ENCODE results near the gene SEMA3D.

Gene SEMA3D

DNA sequence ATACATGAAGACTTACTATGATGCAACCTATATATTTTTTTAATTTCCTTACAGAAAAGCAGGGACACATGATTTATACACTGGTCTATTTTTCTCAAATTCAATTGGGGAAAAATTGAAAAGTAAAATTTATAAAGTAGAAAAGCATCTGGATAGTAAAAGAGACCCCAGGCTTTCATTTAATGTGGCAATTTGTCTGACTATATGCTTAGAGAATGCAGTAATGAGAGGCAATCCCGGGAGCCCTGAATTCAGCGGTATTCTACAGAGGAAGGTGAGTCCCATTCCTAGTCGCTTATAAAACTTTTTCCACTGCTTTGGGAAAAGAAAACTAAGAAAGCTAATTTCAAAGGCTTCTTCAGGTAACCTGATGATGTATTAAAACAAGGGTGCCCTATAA, 167.1 kb downstream of the SEMA3D start:
- no peak for TF ChIP-seq CTCF (IDR thresholded peaks at IDR 0.05; ENCODE audit: extremely low read depth, missing control alignments)

GRCh38 chr7:85019176-85019575, 167.7 kb downstream of the SEMA3D start:
- no peak for TF ChIP-seq CTCF (IDR thresholded peaks at IDR 0.05; ENCODE audit: extremely low read depth, missing control alignments)
- no peak for DNase-seq (ENCODE audit: low spot score)

More for the DNA sequence above, 167.1 kb downstream of the SEMA3D start:
- DNase-seq (ENCODE audit: low spot score), result no peak

GRCh38 chr7:85018498-85018897, 168.4 kb downstream of the SEMA3D start:
- no peak for TF ChIP-seq CTCF (IDR thresholded peaks at IDR 0.05; ENCODE audit: extremely low read depth, missing control alignments)
- no peak for DNase-seq (ENCODE audit: low spot score)

DNA sequence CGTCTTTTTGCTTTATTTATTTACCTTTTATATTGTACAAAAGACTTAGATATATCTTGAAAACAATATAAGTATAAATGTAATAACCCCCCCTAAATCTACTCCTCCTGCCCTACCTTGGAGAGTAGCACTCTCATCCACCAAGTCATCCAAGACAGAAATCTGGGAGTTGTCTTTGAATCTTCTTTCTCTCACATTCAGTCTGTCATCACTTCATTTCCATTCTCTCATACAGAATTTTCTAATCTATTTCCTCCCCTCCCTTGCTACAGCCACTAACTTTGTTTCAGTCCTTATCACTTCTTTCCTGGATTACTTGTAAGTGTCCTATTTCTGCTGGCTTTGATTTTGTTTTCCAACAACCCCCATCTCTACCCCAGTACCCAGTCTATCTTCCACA, 170.6 kb downstream of the SEMA3D start:
- no peak for DNase-seq (ENCODE audit: low spot score)
- no peak for TF ChIP-seq CTCF (IDR thresholded peaks at IDR 0.05; ENCODE audit: extremely low read depth, missing control alignments)

DNA sequence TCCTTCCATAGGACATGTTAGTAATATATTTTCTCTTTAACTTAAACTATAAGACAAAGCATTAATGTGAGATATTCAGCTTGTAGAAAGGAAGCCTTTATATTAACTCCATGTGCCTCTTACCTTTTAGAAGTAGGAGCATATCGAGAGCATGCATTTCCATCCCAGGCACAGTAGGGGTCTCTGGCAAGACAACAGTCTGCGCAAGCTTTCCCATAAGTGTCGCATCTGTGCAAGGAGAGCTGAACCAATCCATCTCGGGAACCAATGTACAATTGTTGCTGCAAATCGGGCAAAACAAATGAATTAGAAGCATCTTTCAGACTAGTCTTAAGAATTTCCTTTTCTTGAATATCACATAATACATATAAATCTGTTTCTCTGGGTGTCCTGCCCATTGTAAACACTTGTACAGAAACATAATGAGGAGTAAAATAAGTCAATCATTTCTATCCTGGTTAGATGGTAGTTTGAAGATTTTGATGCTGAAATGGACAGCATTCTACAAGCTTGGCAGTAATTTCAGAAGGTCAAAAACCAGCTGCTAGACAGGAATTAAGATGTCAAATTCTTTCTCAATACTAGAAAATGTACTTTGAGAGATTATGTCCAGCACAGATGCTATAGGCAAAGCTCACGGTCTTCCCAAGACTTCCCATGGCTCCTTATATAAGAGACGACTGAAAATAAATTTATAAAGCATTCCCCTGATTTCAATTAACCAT, 171.8 kb downstream of the SEMA3D start:
- no peak for TF ChIP-seq CTCF (IDR thresholded peaks at IDR 0.05; ENCODE audit: extremely low read depth, missing control alignments)
- DNase-seq (ENCODE audit: low spot score), result no peak

DNA sequence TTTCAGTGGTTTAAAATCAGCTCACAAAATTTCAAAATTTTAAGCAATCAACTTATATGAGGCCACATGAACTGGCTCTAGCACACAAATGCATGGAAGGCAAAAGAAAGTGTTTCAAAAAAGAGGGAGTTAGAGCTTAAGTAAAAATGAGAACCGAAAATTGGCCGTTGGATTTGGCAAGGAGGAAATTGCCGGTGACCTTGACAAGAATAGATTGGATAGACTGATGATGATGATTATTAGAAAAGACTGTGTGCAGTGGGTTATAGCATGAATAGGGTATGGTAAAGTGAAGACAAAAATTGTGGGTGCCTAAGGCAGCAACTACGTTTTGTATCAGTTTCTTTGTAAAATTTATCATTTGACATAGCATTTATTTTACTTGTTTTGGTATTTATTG, 175.7 kb downstream of the SEMA3D start:
- no peak for TF ChIP-seq CTCF (IDR thresholded peaks at IDR 0.05; ENCODE audit: extremely low read depth, missing control alignments)
- DNase-seq (ENCODE audit: low spot score), result no peak

DNA sequence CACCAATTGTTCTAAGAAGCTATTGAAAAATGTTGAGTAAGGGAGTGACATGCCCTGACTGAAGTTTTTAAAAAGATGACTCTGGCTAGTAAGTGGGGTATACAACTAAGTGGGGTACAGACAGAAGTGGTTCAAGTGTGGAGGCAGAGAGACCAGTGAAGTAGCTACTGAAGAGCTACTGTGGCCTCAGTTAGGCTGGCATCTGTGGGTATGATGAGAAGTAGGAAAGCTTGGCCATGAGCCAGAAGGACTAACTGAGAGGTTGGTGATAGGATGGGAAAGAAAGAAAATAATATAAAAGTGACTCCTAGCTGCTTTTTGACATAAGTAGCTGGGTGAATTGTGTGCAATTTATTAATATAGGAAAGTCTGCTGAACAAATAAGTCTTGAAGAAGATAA, 176.6 kb downstream of the SEMA3D start:
- TF ChIP-seq CTCF (IDR thresholded peaks at IDR 0.05; ENCODE audit: extremely low read depth, missing control alignments), result no peak
- no peak for DNase-seq (ENCODE audit: low spot score)
